Loucy (cell line): ENCODE data around the gene LAP3.

Experiments used
- CTCF ChIP-seq: fragments of 200-600 bp; sonication (generic); conservative IDR thresholded peaks from 2 replicates; pipeline ENCODE4 v1.5.1; 2014; ENCODE audit warnings: mild to moderate bottlenecking, antibody characterized with exemption, low read length
- EZH2phosphoT487 ChIP-seq: fragments of 200-600 bp; IDR thresholded peaks from 2 replicates; pipeline ENCODE4 v1.6.1; 2018; ENCODE audit warnings: antibody characterized with exemption, mild to moderate bottlenecking, moderate library complexity, borderline replicate concordance

GRCh38 chr4:17614416-17615299, 37.7 kb downstream of the LAP3 start, which contains the start of gene MED28:
- TF ChIP-seq CTCF (no peak), EZH2phosphoT487 (no peak)
